Ishikawa (cell line): ENCODE data around the gene EBPL.

Experiments used
- CEBPB ChIP-seq: IDR thresholded peaks from 2 replicates; pipeline ENCODE4 v1.6.1; 2012
- EGR1 ChIP-seq: IDR thresholded peaks from 2 replicates; pipeline ENCODE4 v1.6.1; 2012
- EP300 ChIP-seq: IDR thresholded peaks from 2 replicates; pipeline ENCODE4 v1.6.1; 2012; ENCODE audit warnings: borderline replicate concordance
- FOXM1 ChIP-seq: IDR thresholded peaks from 2 replicates; pipeline ENCODE4 v1.6.1; 2012; ENCODE audit warnings: low read depth, borderline replicate concordance
- NFIC ChIP-seq: IDR thresholded peaks from 2 replicates; pipeline ENCODE4 v1.6.1; 2012
- RAD21 ChIP-seq: IDR thresholded peaks from 2 replicates; pipeline ENCODE4 v1.6.1; 2012; ENCODE audit warnings: low read depth
- REST ChIP-seq: IDR thresholded peaks from 2 replicates; pipeline ENCODE4 v1.6.1; 2012; ENCODE audit warnings: low read depth, mild to moderate bottlenecking
- TAF1 ChIP-seq: IDR thresholded peaks from 2 replicates; pipeline ENCODE4 v1.6.1; 2012; ENCODE audit warnings: low read depth, mild to moderate bottlenecking
- TEAD4 ChIP-seq: IDR thresholded peaks from 2 replicates; pipeline ENCODE4 v1.6.1; 2012

DNA sequence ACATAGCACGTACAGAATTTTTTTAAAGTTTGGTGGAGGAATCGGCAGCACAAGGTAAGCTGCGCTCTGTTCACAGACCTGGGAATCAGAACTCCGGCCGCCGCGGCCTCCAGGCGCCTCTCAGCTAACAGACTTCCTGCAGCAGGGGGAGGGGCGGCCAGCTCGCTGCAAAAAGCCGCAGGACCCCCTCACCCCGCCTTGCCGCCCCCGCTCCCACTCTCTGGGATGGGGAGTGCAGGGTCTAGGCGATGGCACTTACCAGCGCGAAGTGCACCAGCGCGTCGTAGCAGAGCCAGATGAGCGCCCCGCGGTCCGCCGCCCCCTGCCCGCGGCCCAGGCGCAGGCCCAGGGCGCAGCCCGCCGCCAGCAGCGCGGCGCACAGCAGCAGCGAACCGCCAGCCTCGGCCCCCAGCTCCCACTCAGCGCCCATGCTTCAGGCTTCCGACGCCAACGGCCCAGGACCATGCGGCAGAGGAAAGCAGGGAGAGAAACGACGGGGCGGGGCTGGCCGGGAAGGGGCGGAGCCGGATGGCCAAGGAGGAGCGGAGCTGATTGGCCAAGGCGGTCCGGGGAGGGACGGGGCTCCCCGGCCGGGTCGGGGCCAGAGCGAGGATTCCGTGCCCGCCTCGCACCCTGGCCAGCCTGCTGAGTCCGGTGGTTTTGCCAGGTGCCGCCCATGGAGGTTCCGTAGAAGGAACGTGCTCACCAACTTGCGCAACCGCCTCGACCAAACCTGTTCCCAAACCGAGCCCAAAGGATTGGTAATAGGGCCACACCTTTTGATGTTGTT, at the start of gene EBPL:
- TF ChIP-seq RAD21 (no peak), FOXM1 (no peak), NFIC (peak; percentile 9; the same call in 1 of the 2 replicates), TAF1 (peak; percentile 53), EP300 (no peak), TEAD4 (no peak; the same call in 1 of the 2 replicates), CEBPB (peak; percentile 98), EGR1 (no peak), REST (0 out of 2 replicates have a peak, but pooled peaks have one; percentile 11)
